Prostate gland (tissue), 2 donors: Measurements from ENCODE around the gene NCF4. TPM values are rescaled to one million over a fixed set of nuclear protein-coding genes. Genes with fewer than 3 reads are reported as not detected.

ENCODE experiments used
- DNase-seq: peaks from one replicate; pipeline ENCODE4 v3.0.0-alpha.2; 2019; ENCODE audit warnings: low spot score
- H3K27ac ChIP-seq, 2 donors: fragments of 200-600 bp; sonication (generic); 2 replicates each; pipeline ENCODE4 v1.5.1; 2017 to 2019
- H3K27me3 ChIP-seq: fragments of 200-600 bp; sonication (generic); replicated peaks from 2 replicates; pipeline ENCODE4 v1.5.1; 2019; ENCODE audit not compliant: insufficient read depth
- H3K36me3 ChIP-seq, 2 donors: fragments of 200-600 bp; sonication (generic); 1 replicate in 1 of 2; 2 replicates in 1 of 2; pipeline versions ENCODE4 v1.5.1 to v1.8.1; 2017 to 2019
- H3K4me1 ChIP-seq: fragments of 200-600 bp; sonication (generic); replicated peaks from 2 replicates; pipeline ENCODE4 v1.5.1; 2019
- H3K4me3 ChIP-seq, 2 donors: fragments of 200-600 bp; sonication (generic); 2 replicates each; pipeline ENCODE4 v1.5.1; 2017 to 2019
- H3K9me3 ChIP-seq: fragments of 200-600 bp; sonication (generic); 2 replicates; pipeline ENCODE4 v1.5.1; 2017
- CTCF ChIP-seq, 4 experiments: fragments of 200-600 bp in 2 of 4; fragments of 450-650 bp in 2 of 4; sonication (generic) in 2 of 4; IDR thresholded peaks; 1 replicate in 3 of 4; 2 replicates in 1 of 4; pipeline ENCODE4 v1.5.1; 2016 to 2019; ENCODE audit warnings: antibody characterized with exemption in 4 of 4, mild to moderate bottlenecking in 2 of 4, moderate library complexity in 2 of 4
- POLR2A ChIP-seq: fragments of 450-650 bp; IDR thresholded peaks from one replicate; pipeline ENCODE4 v1.6.1; 2016; ENCODE audit warnings: antibody characterized with exemption, mild to moderate bottlenecking
- POLR2AphosphoS5 ChIP-seq: sonication (generic); formaldehyde crosslinking; IDR thresholded peaks from one replicate; pipeline ENCODE4 v1.6.1; 2017; ENCODE audit warnings: antibody characterized with exemption
- WGBS: methylation state at CpG from one replicate; pipeline ENCODE4 v1.1.5; 2018; 5-methylcytosine and 5-hydroxymethylcytosine counted together
- intact Hi-C: fragments of 100-400 bp; cut with DNase I; formaldehyde crosslinking; loops from one replicate; pipeline ENCODE4 v1.14.2; 2022
- total RNA-seq, 2 donors: library from RNA; depleted of rRNA; stranded (reverse); fragments of >200 nt; gene quantifications; one replicate each; pipeline ENCODE4 v1.1.0, GENCODE V29; 2016

Gene NCF4
- total RNA-seq, 2 donors from 2014 or later, result 0.91 to 3.5 TPM

GRCh38 chr22:36881504-36882245 lies 20.9 kb downstream of the NCF4 start:
- no peak overlapping the region for H3K4me3 ChIP-seq
- TF ChIP-seq CTCF (IDR thresholded peaks at IDR 0.05), result no peak
- no peak for TF ChIP-seq POLR2A
- TF ChIP-seq POLR2AphosphoS5, result no peak
- H3K4me1 ChIP-seq, result no peaks in the 10 kb centered on the region
- H3K27me3 ChIP-seq, result peaks cover 2% of the 10 kb centered on the region
- intact Hi-C loops, result no loop called here
- no peaks in the 10 kb centered on the region for H3K9me3 ChIP-seq
- no peak for DNase-seq
- WGBS, result 94% methylated on average over 1 of the region's 1 CpG
- no peaks in the 10 kb centered on the region for H3K36me3 ChIP-seq
- H3K27ac ChIP-seq, result no peak overlapping the region

DNA sequence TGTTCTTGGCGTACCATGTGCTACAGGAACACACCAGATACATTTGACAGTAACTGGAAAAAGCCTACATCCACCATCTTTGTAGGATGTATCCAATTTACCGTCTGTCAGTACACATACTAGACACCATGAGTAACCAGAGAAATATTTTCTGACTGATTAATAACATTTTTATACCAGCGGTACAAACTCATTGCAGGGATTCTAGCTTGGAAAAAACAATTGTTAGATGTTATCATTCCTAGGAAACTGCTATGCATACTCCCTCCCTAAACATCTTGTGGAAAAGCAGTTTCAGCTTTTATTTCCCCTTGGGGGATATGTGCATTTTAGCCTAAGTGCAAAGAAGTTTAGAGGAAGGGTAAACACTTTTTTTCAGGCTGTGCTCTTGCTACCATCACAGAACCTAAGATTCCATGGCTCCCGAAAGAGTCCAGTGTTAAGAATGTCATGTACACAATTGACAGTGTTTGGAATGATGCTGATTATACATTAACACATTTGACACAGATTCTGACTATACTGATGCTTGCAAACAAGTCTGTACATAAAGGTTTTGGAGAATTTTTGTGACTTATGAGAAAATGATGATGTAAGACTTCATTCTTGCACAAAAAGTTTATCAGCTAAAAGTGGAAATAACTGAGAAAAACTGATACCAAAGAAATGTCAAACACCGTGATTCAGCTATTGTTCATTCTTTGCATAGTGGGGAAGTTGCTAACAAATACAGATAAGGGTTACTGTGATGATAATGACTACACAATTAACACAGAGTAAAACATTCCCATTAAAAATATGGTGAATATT lies 23.7 kb downstream of the NCF4 start:
- H3K4me1 ChIP-seq, result no peaks in the 10 kb centered on the region
- no peaks in the 10 kb centered on the region for H3K27me3 ChIP-seq
- WGBS, result 66% methylated on average over 5 of the region's 5 CpGs
- no peak overlapping the region for H3K27ac ChIP-seq
- no peak for TF ChIP-seq POLR2AphosphoS5
- TF ChIP-seq CTCF (IDR thresholded peaks at IDR 0.05), result no peak
- no peak for TF ChIP-seq POLR2A
- intact Hi-C loops, result no loop called here
- DNase-seq, result no peak
- H3K4me3 ChIP-seq, result no peak overlapping the region
- H3K9me3 ChIP-seq, result no peaks in the 10 kb centered on the region
- no peaks in the 10 kb centered on the region for H3K36me3 ChIP-seq

GRCh38 chr22:36885474-36885873 lies 24.7 kb downstream of the NCF4 start:
- Histone ChIP-seq H3K4me1 (no peaks in the 10 kb centered on the region), H3K27ac (no peak overlapping the region), H3K27me3 (no peaks in the 10 kb centered on the region), H3K4me3 (no peak overlapping the region), H3K9me3 (no peaks in the 10 kb centered on the region), H3K36me3 (no peaks in the 10 kb centered on the region)
- TF ChIP-seq CTCF (IDR thresholded peaks at IDR 0.05), result no peak
- no peak for TF ChIP-seq POLR2A
- TF ChIP-seq POLR2AphosphoS5, result no peak
- 78% methylated on average over 7 of the region's 7 CpGs for WGBS
- no peak for DNase-seq
- intact Hi-C loops, result no loop called here

GRCh38 chr22:36886016-36886415 lies 25.2 kb downstream of the NCF4 start:
- Histone ChIP-seq H3K9me3 (no peaks in the 10 kb centered on the region), H3K27ac (no peak overlapping the region), H3K4me1 (no peaks in the 10 kb centered on the region), H3K4me3 (no peak overlapping the region), H3K27me3 (no peaks in the 10 kb centered on the region), H3K36me3 (no peaks in the 10 kb centered on the region)
- intact Hi-C loops, result no loop called here
- 91% methylated on average over 4 of the region's 4 CpGs for WGBS
- TF ChIP-seq CTCF (IDR thresholded peaks at IDR 0.05), result no peak
- TF ChIP-seq POLR2A, result no peak
- TF ChIP-seq POLR2AphosphoS5, result no peak
- DNase-seq, result no peak

DNA sequence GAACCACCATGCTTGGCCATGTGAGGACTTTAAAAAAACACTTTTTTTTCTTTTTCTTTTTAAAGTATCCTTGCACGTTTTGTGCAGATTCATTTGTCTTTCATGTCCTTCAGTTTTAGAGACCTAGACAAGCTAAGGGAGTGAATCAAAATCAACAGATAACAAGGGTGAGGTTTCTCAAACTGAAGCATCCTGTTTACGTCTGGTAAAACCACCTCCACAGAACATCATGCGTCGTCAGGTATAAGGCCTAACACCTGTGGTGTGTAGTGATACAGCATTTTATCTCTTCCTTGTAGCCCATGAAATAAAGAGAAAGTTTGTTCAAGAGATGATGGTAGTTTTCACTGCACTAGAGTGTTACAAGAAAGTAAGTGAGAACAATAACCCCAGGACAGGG lies 26.4 kb downstream of the NCF4 start:
- Histone ChIP-seq H3K36me3 (no peaks in the 10 kb centered on the region), H3K9me3 (no peaks in the 10 kb centered on the region), H3K4me3 (no peak overlapping the region), H3K4me1 (no peaks in the 10 kb centered on the region), H3K27me3 (no peaks in the 10 kb centered on the region), H3K27ac (no peak overlapping the region)
- no peak for DNase-seq
- WGBS, result 84% methylated on average over 4 of the region's 4 CpGs
- TF ChIP-seq POLR2A (no peak), CTCF (IDR thresholded peaks at IDR 0.05) (no peak), POLR2AphosphoS5 (no peak)
- intact Hi-C loops, result no loop called here
